Neural cell (in vitro differentiated cells): ENCODE results near the gene FGGY.

ENCODE experiments used
- EP300 ChIP-seq: fragments of 450-650 bp; conservative IDR thresholded peaks from 2 replicates; pipeline ENCODE4 v1.6.1; 2014; ENCODE audit warnings: antibody characterized with exemption, mild to moderate bottlenecking, moderate library complexity; ENCODE audit not compliant: poor library complexity, severe bottlenecking
- EZH2 ChIP-seq: fragments of 200-600, 300-800 bp; shearing (Covaris generic), sonication (generic); IDR thresholded peaks from 2 replicates; pipeline ENCODE4 v1.6.1; 2014; ENCODE audit warnings: antibody characterized with exemption, low read length, borderline replicate concordance, mild to moderate bottlenecking; ENCODE audit not compliant: insufficient read depth, poor library complexity, severe bottlenecking
- MXI1 ChIP-seq: fragments of 450-650 bp; conservative IDR thresholded peaks from 2 replicates; pipeline ENCODE4 v1.6.1; 2014; ENCODE audit warnings: antibody characterized with exemption, mild to moderate bottlenecking; ENCODE audit not compliant: poor library complexity, severe bottlenecking
- POLR2AphosphoS5 ChIP-seq: IDR thresholded peaks from 2 replicates; pipeline ENCODE4 v1.6.1; 2012
- RAD21 ChIP-seq: fragments of 450-650 bp; conservative IDR thresholded peaks from 2 replicates; pipeline ENCODE4 v1.6.1; 2014; ENCODE audit warnings: antibody characterized with exemption, mild to moderate bottlenecking, moderate library complexity
- SMC3 ChIP-seq: fragments of 450-650 bp; conservative IDR thresholded peaks from 2 replicates; pipeline ENCODE4 v1.6.1; 2014; ENCODE audit warnings: antibody characterized with exemption, mild to moderate bottlenecking, moderate library complexity; ENCODE audit not compliant: poor library complexity
- TAF1 ChIP-seq: IDR thresholded peaks from 2 replicates; pipeline ENCODE4 v1.6.1; 2012; ENCODE audit warnings: low read depth
- TF ChIP-seq, protein P1 (sequence below): fragments of 450-650 bp; IDR thresholded peaks from 2 replicates; pipeline ENCODE4 v1.5.1; 2014; ENCODE audit warnings: antibody characterized with exemption, mild to moderate bottlenecking, moderate library complexity; ENCODE audit not compliant: poor library complexity, severe bottlenecking
- TF ChIP-seq, protein P2 (sequence below): IDR thresholded peaks from 2 replicates; pipeline ENCODE4 v1.6.1; 2012; ENCODE audit warnings: borderline replicate concordance

DNA sequence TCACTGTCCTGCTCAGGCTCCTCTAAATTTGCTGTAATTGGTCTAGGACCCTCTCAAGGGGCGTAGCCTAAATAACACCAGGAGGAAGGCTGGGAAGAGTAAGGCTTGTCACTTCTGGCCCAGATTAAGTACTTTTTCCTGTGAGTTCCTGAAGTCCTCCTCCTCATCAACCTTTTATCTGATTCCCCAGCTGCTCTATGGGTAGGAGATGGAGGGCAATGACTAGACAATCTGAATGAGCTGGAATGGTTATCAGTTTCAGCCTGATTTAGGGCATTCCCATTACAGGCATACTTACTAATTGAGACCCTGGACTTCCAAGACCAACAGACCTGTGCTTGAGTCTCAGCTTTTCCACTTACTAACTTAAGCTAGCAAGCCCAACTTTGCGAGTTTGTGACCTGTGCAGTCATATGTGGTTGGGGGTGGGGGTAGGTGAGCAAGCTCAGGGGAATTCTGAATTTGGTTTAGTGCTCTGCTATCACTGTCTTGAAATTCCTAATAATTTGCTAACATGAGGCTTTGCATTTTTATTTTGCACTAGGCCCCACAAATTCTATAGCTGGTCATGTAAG lies 18.0 kb upstream of the FGGY start:
- TF ChIP-seq, protein P1, sequence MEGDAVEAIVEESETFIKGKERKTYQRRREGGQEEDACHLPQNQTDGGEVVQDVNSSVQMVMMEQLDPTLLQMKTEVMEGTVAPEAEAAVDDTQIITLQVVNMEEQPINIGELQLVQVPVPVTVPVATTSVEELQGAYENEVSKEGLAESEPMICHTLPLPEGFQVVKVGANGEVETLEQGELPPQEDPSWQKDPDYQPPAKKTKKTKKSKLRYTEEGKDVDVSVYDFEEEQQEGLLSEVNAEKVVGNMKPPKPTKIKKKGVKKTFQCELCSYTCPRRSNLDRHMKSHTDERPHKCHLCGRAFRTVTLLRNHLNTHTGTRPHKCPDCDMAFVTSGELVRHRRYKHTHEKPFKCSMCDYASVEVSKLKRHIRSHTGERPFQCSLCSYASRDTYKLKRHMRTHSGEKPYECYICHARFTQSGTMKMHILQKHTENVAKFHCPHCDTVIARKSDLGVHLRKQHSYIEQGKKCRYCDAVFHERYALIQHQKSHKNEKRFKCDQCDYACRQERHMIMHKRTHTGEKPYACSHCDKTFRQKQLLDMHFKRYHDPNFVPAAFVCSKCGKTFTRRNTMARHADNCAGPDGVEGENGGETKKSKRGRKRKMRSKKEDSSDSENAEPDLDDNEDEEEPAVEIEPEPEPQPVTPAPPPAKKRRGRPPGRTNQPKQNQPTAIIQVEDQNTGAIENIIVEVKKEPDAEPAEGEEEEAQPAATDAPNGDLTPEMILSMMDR, result no peak
- TF ChIP-seq EZH2, result no peak
- no peak for TF ChIP-seq RAD21
- TF ChIP-seq MXI1, result no peak
- TF ChIP-seq, protein P2, sequence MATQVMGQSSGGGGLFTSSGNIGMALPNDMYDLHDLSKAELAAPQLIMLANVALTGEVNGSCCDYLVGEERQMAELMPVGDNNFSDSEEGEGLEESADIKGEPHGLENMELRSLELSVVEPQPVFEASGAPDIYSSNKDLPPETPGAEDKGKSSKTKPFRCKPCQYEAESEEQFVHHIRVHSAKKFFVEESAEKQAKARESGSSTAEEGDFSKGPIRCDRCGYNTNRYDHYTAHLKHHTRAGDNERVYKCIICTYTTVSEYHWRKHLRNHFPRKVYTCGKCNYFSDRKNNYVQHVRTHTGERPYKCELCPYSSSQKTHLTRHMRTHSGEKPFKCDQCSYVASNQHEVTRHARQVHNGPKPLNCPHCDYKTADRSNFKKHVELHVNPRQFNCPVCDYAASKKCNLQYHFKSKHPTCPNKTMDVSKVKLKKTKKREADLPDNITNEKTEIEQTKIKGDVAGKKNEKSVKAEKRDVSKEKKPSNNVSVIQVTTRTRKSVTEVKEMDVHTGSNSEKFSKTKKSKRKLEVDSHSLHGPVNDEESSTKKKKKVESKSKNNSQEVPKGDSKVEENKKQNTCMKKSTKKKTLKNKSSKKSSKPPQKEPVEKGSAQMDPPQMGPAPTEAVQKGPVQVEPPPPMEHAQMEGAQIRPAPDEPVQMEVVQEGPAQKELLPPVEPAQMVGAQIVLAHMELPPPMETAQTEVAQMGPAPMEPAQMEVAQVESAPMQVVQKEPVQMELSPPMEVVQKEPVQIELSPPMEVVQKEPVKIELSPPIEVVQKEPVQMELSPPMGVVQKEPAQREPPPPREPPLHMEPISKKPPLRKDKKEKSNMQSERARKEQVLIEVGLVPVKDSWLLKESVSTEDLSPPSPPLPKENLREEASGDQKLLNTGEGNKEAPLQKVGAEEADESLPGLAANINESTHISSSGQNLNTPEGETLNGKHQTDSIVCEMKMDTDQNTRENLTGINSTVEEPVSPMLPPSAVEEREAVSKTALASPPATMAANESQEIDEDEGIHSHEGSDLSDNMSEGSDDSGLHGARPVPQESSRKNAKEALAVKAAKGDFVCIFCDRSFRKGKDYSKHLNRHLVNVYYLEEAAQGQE, result no peak
- no peak for TF ChIP-seq POLR2AphosphoS5
- no peak for TF ChIP-seq EP300
- no peak for TF ChIP-seq SMC3
- no peak for TF ChIP-seq TAF1
